GM18505 (cell line): ENCODE results near the gene DPEP2NB.
A peak's percentile ranks its signal among the peaks of the same experiment; 100 is the strongest.

Source experiments
- ATAC-seq: cut with Tn5 transposase; IDR thresholded peaks from one replicate; pipeline ENCODE4 v1.9.1; 2021; ENCODE audit not compliant: unreplicated experiment
- POLR2A ChIP-seq: IDR thresholded peaks from 4 replicates; pipeline ENCODE4 v1.6.1; 2011; ENCODE audit warnings: borderline replicate concordance; ENCODE audit not compliant: insufficient read depth, insufficient read length; ENCODE audit errors: extremely low read depth

DPEP2NB gene

GRCh38 chr16:67968400-67969253 is 47.1 kb downstream of the DPEP2NB start, which contains the start of gene SLC12A4:
Gene SLC12A4, minus strand, starts transcription at chr16:67968637. Its CDS starts 84 bp downstream, at chr16:67968553.
- peak; percentile 59 for TF ChIP-seq POLR2A
- ATAC-seq: peak; percentile 67

DNA sequence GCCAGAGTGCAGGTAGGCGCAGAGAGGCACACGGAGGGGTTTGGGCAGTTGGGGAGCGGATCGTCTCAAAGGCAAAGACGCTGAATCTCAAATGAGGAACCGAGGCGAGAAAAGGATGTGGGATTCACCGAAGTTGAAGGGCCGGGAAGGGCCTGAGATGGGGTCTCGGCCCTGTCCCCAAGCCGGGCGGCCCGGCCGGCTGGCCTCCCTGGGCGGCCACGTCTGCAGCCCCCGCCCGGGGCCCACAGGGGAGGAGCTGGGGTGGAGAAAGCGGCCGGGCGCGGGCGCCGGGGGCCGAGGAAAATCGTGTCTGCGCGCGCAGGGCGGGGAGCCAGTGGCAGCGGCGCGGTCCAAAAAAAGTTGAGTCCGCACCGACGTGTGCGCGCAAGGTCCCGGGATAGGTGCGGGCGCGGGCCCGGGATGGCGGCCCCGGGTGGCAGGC is 47.7 kb downstream of the DPEP2NB start:
- TF ChIP-seq POLR2A: no peak
- ATAC-seq: peak; percentile 18

GRCh38 chr16:67967183-67967957 is 48.3 kb downstream of the DPEP2NB start:
- no peak for ATAC-seq
- no peak for TF ChIP-seq POLR2A

- no peak for TF ChIP-seq POLR2A
- ATAC-seq: no peak
Measured at GRCh38 chr16:67966549-67967182, 49.0 kb downstream of the DPEP2NB start.

DNA sequence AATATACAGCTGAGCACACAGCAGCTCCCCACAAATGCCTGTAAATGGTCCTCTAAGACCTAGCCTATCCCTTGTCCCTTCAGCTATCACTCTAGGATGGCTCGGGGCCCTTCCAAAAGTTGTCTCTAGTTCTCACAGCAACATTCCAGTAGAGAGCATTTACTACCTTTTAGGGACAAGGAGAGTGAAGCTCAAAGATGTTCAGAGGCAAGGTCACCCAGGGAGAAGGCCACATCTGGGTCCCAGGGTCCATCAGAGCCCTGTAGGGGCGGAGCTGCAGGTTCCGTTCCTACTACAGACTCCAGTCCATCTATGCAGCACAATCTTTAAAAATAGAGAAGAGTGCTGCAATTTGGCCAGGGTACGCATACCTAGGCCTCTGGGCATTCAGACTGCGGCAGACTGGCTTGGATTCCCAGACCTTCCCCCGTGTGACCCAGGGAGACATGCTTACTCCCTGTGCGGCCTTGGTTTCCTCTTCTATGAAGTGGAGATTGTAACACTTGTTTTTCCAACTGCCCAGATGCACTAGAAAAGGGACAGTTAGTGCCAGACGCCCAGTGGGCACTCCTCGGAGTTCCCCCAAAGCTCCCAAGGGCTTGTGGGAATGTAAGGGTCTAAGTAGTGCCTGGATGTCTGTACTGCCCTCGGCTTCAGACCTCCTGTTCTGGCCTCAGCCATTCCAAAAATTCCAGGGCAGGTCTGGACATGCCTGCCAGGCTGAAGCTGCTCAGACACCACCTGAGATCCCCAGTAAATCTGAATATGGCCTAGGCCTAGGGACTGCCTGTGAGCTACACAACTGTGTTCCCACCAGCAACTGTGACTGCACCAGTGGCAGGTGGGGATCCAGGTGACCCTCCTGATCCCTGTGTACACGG is 49.8 kb downstream of the DPEP2NB start:
- no peak for ATAC-seq

DNA sequence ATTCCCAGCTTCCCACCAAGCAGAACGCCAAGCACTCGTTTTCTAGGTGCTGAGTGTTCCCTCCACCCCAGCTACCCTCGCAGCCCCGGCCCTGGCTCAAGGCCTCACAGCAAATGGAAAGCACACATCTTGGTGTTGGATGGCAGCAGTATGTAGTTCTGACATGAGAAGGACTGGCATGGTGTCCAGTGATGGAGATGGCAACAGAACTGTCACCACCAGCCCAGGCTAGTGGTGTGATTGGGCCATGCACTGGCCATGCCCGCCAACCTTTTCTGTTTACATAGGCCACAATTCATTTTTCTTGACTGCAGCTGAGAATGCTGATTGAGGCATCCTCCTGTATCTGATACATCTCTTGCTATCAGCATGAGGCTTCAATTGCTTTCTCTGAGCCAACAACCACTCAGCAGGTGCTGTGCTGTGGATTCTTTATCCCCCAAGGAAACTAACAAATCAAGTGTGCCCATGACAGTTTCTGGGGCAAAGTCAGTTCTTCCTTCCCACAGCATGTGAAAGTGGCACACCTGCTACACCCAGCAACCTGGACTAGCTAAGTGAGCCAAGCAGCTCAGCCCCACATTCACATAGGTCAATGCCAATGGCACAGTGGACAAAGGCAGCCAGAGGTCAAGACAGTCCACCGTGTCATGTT is 51.1 kb downstream of the DPEP2NB start:
- TF ChIP-seq POLR2A: no peak
- ATAC-seq: no peak

More for the DNA sequence above, 49.8 kb downstream of the DPEP2NB start:
- TF ChIP-seq POLR2A: no peak

DNA sequence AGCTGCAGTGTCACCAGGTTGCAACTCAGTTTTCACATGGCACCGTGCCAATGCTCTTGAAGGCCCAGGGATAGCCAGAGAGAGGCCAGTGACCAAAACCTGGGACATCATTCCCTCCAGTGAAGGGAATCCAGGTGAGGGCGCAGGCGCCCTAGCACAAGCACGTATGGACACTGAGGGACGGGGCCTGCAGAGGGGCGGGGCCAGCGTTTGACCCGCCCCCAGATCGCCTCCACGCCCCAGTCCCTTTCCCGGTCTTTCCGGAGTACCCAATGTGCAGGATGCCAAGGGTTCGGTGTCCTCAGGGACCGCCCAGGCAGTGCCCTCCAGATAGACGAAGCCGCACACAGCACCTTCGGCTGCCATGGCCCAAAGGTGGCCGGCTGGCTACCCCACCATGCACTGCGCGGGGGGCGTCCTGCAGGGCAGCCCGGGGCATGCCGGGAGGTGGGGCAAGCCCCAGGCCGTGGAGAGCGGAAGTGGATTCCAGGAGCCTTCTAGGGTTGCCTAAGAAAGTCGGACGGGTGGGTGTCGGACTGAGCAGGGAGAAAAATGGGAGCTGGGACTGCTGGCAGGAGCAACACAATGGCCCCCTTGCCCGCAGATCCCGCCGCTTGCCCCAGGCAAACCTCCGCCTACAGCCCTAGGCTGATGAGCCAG is 51.9 kb downstream of the DPEP2NB start:
- ATAC-seq: no peak
- TF ChIP-seq POLR2A: no peak
